Stimulated activated naive B cell treated with anti-CD40 and anti-IgM and Interleukin-4, amounts not matched to agents 10 μg/mL and 1 μg/mL and 100 μg/mL, for 72 hours (primary cell): Measurements from ENCODE around the gene NKD2.

Experiments used
- ATAC-seq, 2 donors: fragments of 150-1000 bp; cut with Tn5 transposase; replicated peaks; 2 replicates each; pipeline ENCODE4 v1.10.0; 2021; ENCODE audit warnings: moderate library complexity in 1 of 2
- DNase-seq: peaks from one replicate; pipeline ENCODE4 v3.0.0; 2021
- H3K27ac Mint-ChIP-seq: one replicate; pipeline ENCODE4 v1.8.0; 2022; ENCODE audit warnings: mild to moderate bottlenecking, mixed read lengths
- H3K27me3 Mint-ChIP-seq, 2 donors: one replicate each; pipeline ENCODE4 v1.8.0; 2022; ENCODE audit warnings: mixed read lengths in 2 of 2
- H3K36me3 Mint-ChIP-seq, 2 donors: one replicate each; pipeline ENCODE4 v1.8.0; 2022; ENCODE audit warnings: mixed read lengths in 2 of 2, mild to moderate bottlenecking in 1 of 2
- H3K4me1 Mint-ChIP-seq, 2 donors: one replicate each; pipeline ENCODE4 v1.8.0; 2022; ENCODE audit warnings: mixed read lengths in 2 of 2, mild to moderate bottlenecking in 1 of 2
- H3K4me3 Mint-ChIP-seq, 2 donors: one replicate each; pipeline ENCODE4 v1.8.0; 2022; ENCODE audit warnings: mild to moderate bottlenecking in 2 of 2, mixed read lengths in 2 of 2, moderate library complexity in 1 of 2
- H3K9me3 Mint-ChIP-seq, 2 donors: one replicate each; pipeline ENCODE4 v1.8.0; 2022; ENCODE audit warnings: mixed read lengths in 2 of 2, mild to moderate bottlenecking in 1 of 2

Gene NKD2

DNA sequence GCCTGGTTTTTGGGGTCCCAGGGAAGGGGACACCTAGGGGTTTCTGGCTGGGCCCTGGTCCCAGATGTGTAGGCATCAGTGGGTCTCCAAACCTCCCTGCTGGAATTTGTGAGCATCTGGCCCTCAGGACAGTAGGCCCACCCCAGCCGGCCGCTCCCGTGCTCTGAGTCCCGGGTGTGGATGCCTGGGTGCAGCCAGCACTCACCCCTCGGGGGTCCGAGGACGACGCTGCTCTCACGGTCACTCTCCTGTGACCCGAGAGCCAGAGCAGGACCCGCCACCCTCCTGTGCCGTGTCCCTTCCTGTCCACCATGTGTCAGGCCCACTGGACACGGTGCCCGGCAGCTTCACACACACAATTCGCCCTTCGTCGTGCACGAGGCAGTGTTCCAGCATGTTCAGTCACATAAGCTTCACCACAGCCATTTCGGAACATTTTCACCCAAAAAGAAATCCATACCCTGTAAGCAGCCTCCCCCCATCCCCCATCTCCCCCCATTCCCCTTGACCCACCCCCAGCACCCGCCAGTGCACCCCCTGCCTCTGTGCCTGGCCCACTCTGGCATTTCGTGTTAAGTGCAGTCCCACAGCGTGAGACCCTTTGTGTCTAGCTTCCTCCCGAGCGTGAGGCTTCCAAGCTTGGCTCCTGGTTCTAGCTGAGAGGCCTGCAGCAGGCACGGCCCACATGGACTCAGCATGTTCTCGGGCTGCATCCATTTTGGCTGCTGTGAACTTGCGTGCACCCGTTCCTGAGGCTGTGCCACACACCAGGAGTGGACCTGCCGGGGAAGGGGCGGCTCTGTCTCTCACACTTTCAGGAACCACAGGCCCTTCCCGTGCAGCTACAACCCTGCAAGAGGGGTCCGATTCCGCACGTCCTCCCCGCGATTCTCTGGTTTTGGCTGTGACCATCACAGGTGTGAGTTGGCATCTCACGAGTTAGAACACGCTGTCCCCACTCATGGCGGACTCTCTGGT, 40.5 kb downstream of the NKD2 start:
- peaks cover 6 to 7% of the 10 kb centered on the region in 2 donors for H3K4me1 Mint-ChIP-seq
- peaks cover 17 to 19% of the 10 kb centered on the region in 2 donors for H3K36me3 Mint-ChIP-seq
- no peak overlapping the region for H3K4me3 Mint-ChIP-seq
- H3K9me3 Mint-ChIP-seq, result peaks cover 43 to 45% of the 10 kb centered on the region in 2 donors
- no peak for DNase-seq
- ATAC-seq, result no peak
- no peak overlapping the region for H3K27ac Mint-ChIP-seq
- peaks cover 4 to 8% of the 10 kb centered on the region in 2 donors for H3K27me3 Mint-ChIP-seq

- peaks cover 0 to 7% of the 10 kb centered on the region in 2 donors for H3K4me1 Mint-ChIP-seq
- no peak overlapping the region for H3K4me3 Mint-ChIP-seq
- H3K27me3 Mint-ChIP-seq, result no peaks in the 10 kb centered on the region
- no peak overlapping the region for H3K27ac Mint-ChIP-seq
- H3K36me3 Mint-ChIP-seq, result peaks cover 20 to 22% of the 10 kb centered on the region in 2 donors
- ATAC-seq, result peak in 1 of 2 donors; percentile 16
- H3K9me3 Mint-ChIP-seq, result peaks cover 28 to 29% of the 10 kb centered on the region in 2 donors
- no peak for DNase-seq
These were observed 42.1 kb downstream of the NKD2 start for GRCh38 chr5:1050423-1051365.

GRCh38 chr5:1051366-1051720, 42.7 kb downstream of the NKD2 start:
- ATAC-seq (no peak), DNase-seq (no peak)
- Mint-ChIP-seq H3K9me3 (peaks cover 21 to 23% of the 10 kb centered on the region in 2 donors), H3K27ac (no peak overlapping the region), H3K4me3 (no peak overlapping the region), H3K4me1 (peaks cover 0 to 7% of the 10 kb centered on the region in 2 donors), H3K27me3 (no peaks in the 10 kb centered on the region), H3K36me3 (peaks cover 22 to 25% of the 10 kb centered on the region in 2 donors)

DNA sequence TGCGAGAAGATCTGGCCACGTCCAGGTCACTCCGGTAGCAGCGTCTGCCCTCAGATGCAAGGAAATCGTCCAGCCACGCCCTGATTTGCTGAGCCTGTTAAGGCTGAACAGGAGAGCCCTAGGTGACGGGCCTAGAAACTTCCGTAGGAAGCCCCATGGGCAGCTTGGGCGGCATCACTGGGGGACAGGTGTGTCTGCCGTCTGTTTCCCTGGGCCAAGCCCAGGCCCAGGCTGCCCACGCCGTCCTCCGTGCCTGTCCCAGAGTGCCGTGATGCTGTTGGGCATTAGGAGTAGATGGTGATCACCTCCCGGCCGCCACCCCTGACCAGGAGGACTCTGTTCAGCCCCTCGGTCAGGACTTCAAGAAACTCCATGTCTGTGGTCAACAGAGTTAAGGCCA, 43.5 kb downstream of the NKD2 start:
- Mint-ChIP-seq H3K27me3 (no peaks in the 10 kb centered on the region), H3K9me3 (peaks cover 14 to 15% of the 10 kb centered on the region in 2 donors), H3K4me1 (peaks cover 0 to 7% of the 10 kb centered on the region in 2 donors), H3K36me3 (peaks cover 20 to 27% of the 10 kb centered on the region in 2 donors), H3K27ac (no peak overlapping the region), H3K4me3 (no peak overlapping the region)
- DNase-seq (no peak), ATAC-seq (no peak)

- no peak for ATAC-seq
- Mint-ChIP-seq H3K36me3 (peaks cover 19 to 27% of the 10 kb centered on the region in 2 donors), H3K27me3 (no peaks in the 10 kb centered on the region), H3K27ac (no peak overlapping the region), H3K4me1 (peaks cover 0 to 5% of the 10 kb centered on the region in 2 donors), H3K9me3 (peaks cover 7 to 8% of the 10 kb centered on the region in 2 donors), H3K4me3 (no peak overlapping the region)
- no peak for DNase-seq
These were observed 44.2 kb downstream of the NKD2 start for GRCh38 chr5:1052641-1053390.

- DNase-seq, result no peak
- Mint-ChIP-seq H3K9me3 (peaks cover under 1 to 1% of the 10 kb centered on the region in 2 donors), H3K4me1 (no peaks in the 10 kb centered on the region), H3K4me3 (no peak overlapping the region), H3K27ac (no peak overlapping the region), H3K27me3 (no peaks in the 10 kb centered on the region), H3K36me3 (peaks cover 16 to 27% of the 10 kb centered on the region in 2 donors)
- no peak for ATAC-seq
These were observed 44.9 kb downstream of the NKD2 start for GRCh38 chr5:1053391-1054017.

DNA sequence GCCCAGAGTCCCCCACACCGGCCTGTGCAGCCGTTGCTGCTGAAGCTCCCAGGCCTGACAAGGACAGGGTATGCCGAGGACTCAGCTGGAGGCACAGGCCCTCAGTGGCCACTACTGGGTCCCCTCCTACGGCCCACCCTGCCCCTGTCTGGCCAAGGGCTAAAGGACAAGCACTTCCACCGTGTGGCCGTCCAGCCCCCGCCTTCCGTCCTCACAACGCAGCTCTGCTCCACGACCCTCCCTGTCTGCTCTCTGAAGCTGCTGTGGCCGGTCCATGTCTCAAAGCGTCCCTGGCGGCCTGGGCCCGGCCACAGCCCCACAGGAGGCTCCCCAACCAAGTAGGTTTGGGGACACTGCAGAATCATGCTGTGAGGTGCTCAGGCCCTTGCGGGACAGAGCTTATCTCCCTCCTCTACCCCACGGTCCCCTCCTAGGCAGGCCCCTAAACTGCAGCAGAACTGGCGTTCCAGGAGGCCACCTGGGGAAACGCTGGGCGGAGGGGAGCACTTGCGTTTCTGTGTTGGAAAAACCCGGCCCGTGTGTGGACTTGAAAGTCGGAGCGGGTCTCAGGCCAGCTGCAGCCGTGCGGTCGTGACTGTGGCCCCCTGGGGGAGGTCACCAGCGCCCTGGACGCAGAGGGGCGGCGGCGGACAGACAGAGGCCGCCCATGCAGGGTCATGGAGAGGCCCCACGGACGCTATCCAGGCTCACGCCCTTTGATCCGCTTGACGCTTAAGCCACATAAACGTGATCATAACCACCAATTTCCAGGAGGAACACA, 45.6 kb downstream of the NKD2 start:
- H3K4me1 Mint-ChIP-seq, result no peaks in the 10 kb centered on the region
- no peaks in the 10 kb centered on the region for H3K9me3 Mint-ChIP-seq
- DNase-seq, result no peak
- no peak for ATAC-seq
- H3K27me3 Mint-ChIP-seq, result no peaks in the 10 kb centered on the region
- no peak overlapping the region for H3K27ac Mint-ChIP-seq
- H3K36me3 Mint-ChIP-seq, result peaks cover 15 to 27% of the 10 kb centered on the region in 2 donors
- H3K4me3 Mint-ChIP-seq, result no peak overlapping the region

- no peak for DNase-seq
- H3K4me1 Mint-ChIP-seq, result no peaks in the 10 kb centered on the region
- H3K4me3 Mint-ChIP-seq, result no peak overlapping the region
- peaks cover 15 to 27% of the 10 kb centered on the region in 2 donors for H3K36me3 Mint-ChIP-seq
- H3K27ac Mint-ChIP-seq, result no peak overlapping the region
- no peak for ATAC-seq
- no peaks in the 10 kb centered on the region for H3K9me3 Mint-ChIP-seq
- H3K27me3 Mint-ChIP-seq, result no peaks in the 10 kb centered on the region
These were observed 46.5 kb downstream of the NKD2 start for GRCh38 chr5:1054799-1055775.

DNA sequence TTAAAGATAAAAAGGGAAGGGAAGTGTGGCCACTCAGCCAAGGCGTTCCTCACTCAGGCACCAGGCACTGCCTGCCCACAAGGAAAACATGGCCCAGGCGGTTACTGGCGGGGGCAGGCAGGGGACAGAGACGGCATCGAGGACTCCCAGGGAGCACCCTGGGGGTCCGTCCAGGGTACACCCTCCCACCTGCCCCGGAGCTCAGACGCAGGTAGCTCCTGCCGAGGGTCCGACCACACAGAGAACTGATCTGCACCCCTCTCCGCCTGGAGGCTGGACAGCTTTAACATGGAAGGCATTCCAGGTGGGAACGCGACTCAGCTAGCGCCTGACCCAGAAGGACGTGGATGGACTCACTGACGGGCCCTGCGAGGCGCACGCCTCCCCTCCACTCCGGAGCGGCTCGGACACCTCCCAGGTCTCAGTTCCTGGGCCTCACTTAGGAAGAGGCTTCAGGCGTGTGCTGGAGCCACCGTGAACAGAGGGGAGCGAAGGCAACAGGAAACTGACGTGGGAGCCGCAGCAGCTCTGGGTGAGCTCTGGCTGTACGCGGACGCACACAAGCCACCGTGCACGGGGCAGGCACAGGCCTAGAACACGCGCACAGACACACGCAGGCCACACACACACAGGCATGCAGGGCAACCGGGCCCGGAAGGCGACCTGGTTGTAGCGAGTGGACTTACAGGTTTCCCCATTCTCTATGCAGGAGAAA, 47.5 kb downstream of the NKD2 start:
- Mint-ChIP-seq H3K9me3 (no peaks in the 10 kb centered on the region), H3K4me1 (no peaks in the 10 kb centered on the region), H3K27me3 (no peaks in the 10 kb centered on the region), H3K36me3 (peaks cover 15 to 27% of the 10 kb centered on the region in 2 donors), H3K27ac (no peak overlapping the region), H3K4me3 (no peak overlapping the region)
- DNase-seq (no peak), ATAC-seq (no peak)

DNA sequence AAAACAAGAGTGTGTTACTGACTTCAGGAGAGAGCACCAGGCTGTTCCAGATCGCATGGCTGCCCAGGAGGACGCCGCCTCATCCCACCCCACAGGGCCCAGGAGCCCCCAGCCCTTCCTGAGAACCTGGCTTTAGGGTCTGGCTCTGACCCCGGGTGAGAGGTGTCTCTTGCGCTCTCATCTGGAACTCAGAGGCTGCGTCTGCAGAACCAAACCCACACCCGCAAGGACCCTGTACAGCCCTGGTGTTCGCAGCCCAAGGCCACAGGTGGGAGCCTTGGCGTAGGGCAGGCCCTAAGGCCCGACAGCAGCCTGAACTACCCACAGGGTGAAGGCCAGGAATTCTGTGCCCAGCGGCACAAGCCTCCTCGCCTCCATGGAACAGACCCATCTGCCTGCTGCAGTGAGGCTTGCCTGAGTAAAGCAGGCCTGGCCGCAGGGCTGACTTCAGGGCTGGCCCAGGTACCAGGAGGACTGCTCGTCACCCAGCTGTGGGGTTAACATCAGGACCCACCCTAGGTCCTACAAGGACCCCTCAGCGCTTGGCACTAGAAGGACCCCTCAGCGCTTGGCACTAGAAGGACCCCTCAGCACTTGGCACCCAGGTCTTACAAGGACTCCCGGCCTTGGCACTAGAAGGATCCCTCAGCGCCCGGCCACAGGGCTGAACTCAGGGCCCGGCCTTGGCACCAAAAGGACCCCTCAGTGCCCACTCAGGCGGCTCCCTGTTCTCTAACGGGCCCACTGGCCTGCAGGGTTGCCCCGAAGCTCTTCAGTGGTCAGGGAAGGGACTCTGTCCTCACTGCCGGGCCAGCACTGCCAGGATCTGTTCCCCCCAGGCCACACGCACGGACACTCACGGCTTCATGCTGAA, 48.2 kb downstream of the NKD2 start:
- Mint-ChIP-seq H3K4me1 (no peaks in the 10 kb centered on the region), H3K27ac (no peak overlapping the region), H3K9me3 (no peaks in the 10 kb centered on the region), H3K36me3 (peaks cover 15 to 30% of the 10 kb centered on the region in 2 donors), H3K27me3 (no peaks in the 10 kb centered on the region), H3K4me3 (no peak overlapping the region)
- ATAC-seq (no peak), DNase-seq (no peak)
